ENCODE results near the gene SHOC2.
"Not testable (repeated sequence)": the region's sequence is repeated elsewhere in the genome, so short reads cannot be mapped to it uniquely, and the experiment has no call there.

Gene SHOC2

GRCh38 chr10:110915035-110915434 is 4.4 kb upstream of the SHOC2 start:
- Histone ChIP-seq H3K4me3 (ENCODE audit: low read length) (no peak overlapping the region), H2AFZ (ENCODE audit: low read depth, low read length) (no peak overlapping the region), H3K9me3 (ENCODE audit: low read length) (no peaks in the 10 kb centered on the region), H3K4me1 (ENCODE audit: insufficient read depth, low read length) (peaks cover 24% of the 10 kb centered on the region), H3K36me3 (ENCODE audit: insufficient read depth, low read length) (no peaks in the 10 kb centered on the region), H3K27me3 (ENCODE audit: insufficient read depth, low read length) (no peaks in the 10 kb centered on the region)

GRCh38 chr10:110915600-110915999 is 3.8 kb upstream of the SHOC2 start:
- H3K36me3 ChIP-seq (ENCODE audit: insufficient read depth, low read length); H3K4me3 ChIP-seq (ENCODE audit: low read length); H2AFZ ChIP-seq (ENCODE audit: low read depth, low read length); H3K9me3 ChIP-seq (ENCODE audit: low read length); H3K27me3 ChIP-seq (ENCODE audit: insufficient read depth, low read length): not testable (repeated sequence)
- H3K4me1 ChIP-seq (ENCODE audit: insufficient read depth, low read length), result peaks cover 24% of the 10 kb centered on the region

- Histone ChIP-seq H2AFZ (ENCODE audit: low read depth, low read length) (no peak overlapping the region), H3K4me3 (ENCODE audit: low read length) (no peak overlapping the region), H3K9me3 (ENCODE audit: low read length) (no peaks in the 10 kb centered on the region), H3K4me1 (ENCODE audit: insufficient read depth, low read length) (peaks cover 30% of the 10 kb centered on the region), H3K27me3 (ENCODE audit: insufficient read depth, low read length) (no peaks in the 10 kb centered on the region), H3K36me3 (ENCODE audit: insufficient read depth, low read length) (no peaks in the 10 kb centered on the region)
Measured at GRCh38 chr10:110916554-110917346, 2.7 kb upstream of the SHOC2 start.

GRCh38 chr10:110918269-110918642 is 1.1 kb upstream of the SHOC2 start:
- H3K4me1 ChIP-seq (ENCODE audit: insufficient read depth, low read length), result peaks cover 39% of the 10 kb centered on the region
- H3K36me3 ChIP-seq (ENCODE audit: insufficient read depth, low read length), result no peaks in the 10 kb centered on the region
- no peaks in the 10 kb centered on the region for H3K27me3 ChIP-seq (ENCODE audit: insufficient read depth, low read length)
- H3K9me3 ChIP-seq (ENCODE audit: low read length), result no peaks in the 10 kb centered on the region
- peak overlapping the region; percentile 72 for H3K4me3 ChIP-seq (ENCODE audit: low read length)
- H2AFZ ChIP-seq (ENCODE audit: low read depth, low read length), result peak overlapping the region; percentile 82

GRCh38 chr10:110918643-110919348 is 608 bp upstream of the SHOC2 start, which contains the start of gene BBIP1:
Gene BBIP1, minus strand, starts transcription at chr10:110919180. Its CDS starts 1,023 bp downstream, at chr10:110918157.
- peaks cover 39% of the 10 kb centered on the region for H3K4me1 ChIP-seq (ENCODE audit: insufficient read depth, low read length)
- no peaks in the 10 kb centered on the region for H3K36me3 ChIP-seq (ENCODE audit: insufficient read depth, low read length)
- no peaks in the 10 kb centered on the region for H3K27me3 ChIP-seq (ENCODE audit: insufficient read depth, low read length)
- H3K9me3 ChIP-seq (ENCODE audit: low read length), result no peaks in the 10 kb centered on the region
- H3K4me3 ChIP-seq (ENCODE audit: low read length), result peak within 1 kb of the TSS; percentile 84
- H2AFZ ChIP-seq (ENCODE audit: low read depth, low read length), result peak within 1 kb of the TSS; percentile 82

GRCh38 chr10:110919971-110920881 is 822 bp downstream of the SHOC2 start:
- Histone ChIP-seq H3K27me3 (ENCODE audit: insufficient read depth, low read length) (no peaks in the 10 kb centered on the region), H3K4me3 (ENCODE audit: low read length) (peak overlapping the region; percentile 84), H3K9me3 (ENCODE audit: low read length) (no peaks in the 10 kb centered on the region), H3K4me1 (ENCODE audit: insufficient read depth, low read length) (peaks cover 39% of the 10 kb centered on the region), H3K36me3 (ENCODE audit: insufficient read depth, low read length) (peaks cover 2% of the 10 kb centered on the region), H2AFZ (ENCODE audit: low read depth, low read length) (no peak overlapping the region)

GRCh38 chr10:110923856-110924493 is 4.6 kb downstream of the SHOC2 start:
- Histone ChIP-seq H3K4me1 (ENCODE audit: insufficient read depth, low read length) (peaks cover 15% of the 10 kb centered on the region), H2AFZ (ENCODE audit: low read depth, low read length) (no peak overlapping the region), H3K36me3 (ENCODE audit: insufficient read depth, low read length) (peaks cover 2% of the 10 kb centered on the region), H3K4me3 (ENCODE audit: low read length) (no peak overlapping the region), H3K27me3 (ENCODE audit: insufficient read depth, low read length) (no peaks in the 10 kb centered on the region), H3K9me3 (ENCODE audit: low read length) (no peaks in the 10 kb centered on the region)

GRCh38 chr10:110927461-110927860 is 8.1 kb downstream of the SHOC2 start:
- Histone ChIP-seq H3K4me3 (ENCODE audit: low read length) (no peak overlapping the region), H3K36me3 (ENCODE audit: insufficient read depth, low read length) (peaks cover 2% of the 10 kb centered on the region), H2AFZ (ENCODE audit: low read depth, low read length) (no peak overlapping the region), H3K9me3 (ENCODE audit: low read length) (no peaks in the 10 kb centered on the region), H3K27me3 (ENCODE audit: insufficient read depth, low read length) (no peaks in the 10 kb centered on the region), H3K4me1 (ENCODE audit: insufficient read depth, low read length) (peaks cover 3% of the 10 kb centered on the region)

- Histone ChIP-seq H3K4me3 (ENCODE audit: low read length) (no peak overlapping the region), H3K9me3 (ENCODE audit: low read length) (no peaks in the 10 kb centered on the region), H3K4me1 (ENCODE audit: insufficient read depth, low read length) (no peaks in the 10 kb centered on the region), H3K27me3 (ENCODE audit: insufficient read depth, low read length) (no peaks in the 10 kb centered on the region), H2AFZ (ENCODE audit: low read depth, low read length) (no peak overlapping the region), H3K36me3 (ENCODE audit: insufficient read depth, low read length) (peaks cover 2% of the 10 kb centered on the region)
Measured at GRCh38 chr10:110931769-110932381, 12.5 kb downstream of the SHOC2 start.

GRCh38 chr10:110932505-110933180 is 13.2 kb downstream of the SHOC2 start:
- Histone ChIP-seq H3K9me3 (ENCODE audit: low read length) (no peaks in the 10 kb centered on the region), H2AFZ (ENCODE audit: low read depth, low read length) (no peak overlapping the region), H3K36me3 (ENCODE audit: insufficient read depth, low read length) (peaks cover 5% of the 10 kb centered on the region), H3K27me3 (ENCODE audit: insufficient read depth, low read length) (no peaks in the 10 kb centered on the region), H3K4me1 (ENCODE audit: insufficient read depth, low read length) (no peaks in the 10 kb centered on the region), H3K4me3 (ENCODE audit: low read length) (no peak overlapping the region)

- peaks cover 3% of the 10 kb centered on the region for H3K9me3 ChIP-seq (ENCODE audit: low read length)
- H3K4me3 ChIP-seq (ENCODE audit: low read length), result no peak overlapping the region
- no peaks in the 10 kb centered on the region for H3K4me1 ChIP-seq (ENCODE audit: insufficient read depth, low read length)
- peaks cover 9% of the 10 kb centered on the region for H3K36me3 ChIP-seq (ENCODE audit: insufficient read depth, low read length)
- no peak overlapping the region for H2AFZ ChIP-seq (ENCODE audit: low read depth, low read length)
- H3K27me3 ChIP-seq (ENCODE audit: insufficient read depth, low read length), result no peaks in the 10 kb centered on the region
Measured at GRCh38 chr10:110936757-110937156, 17.4 kb downstream of the SHOC2 start.

- H3K4me3 ChIP-seq (ENCODE audit: low read length), result no peak overlapping the region
- H3K4me1 ChIP-seq (ENCODE audit: insufficient read depth, low read length), result no peaks in the 10 kb centered on the region
- no peak overlapping the region for H2AFZ ChIP-seq (ENCODE audit: low read depth, low read length)
- no peaks in the 10 kb centered on the region for H3K27me3 ChIP-seq (ENCODE audit: insufficient read depth, low read length)
- H3K9me3 ChIP-seq (ENCODE audit: low read length), result peaks cover 6% of the 10 kb centered on the region
- peaks cover 26% of the 10 kb centered on the region for H3K36me3 ChIP-seq (ENCODE audit: insufficient read depth, low read length)
Measured at GRCh38 chr10:110939419-110939818, 20.0 kb downstream of the SHOC2 start.

Measured in neuron (in vitro differentiated cells).